Brain pericyte (primary cell): Measurements from ENCODE around the gene LRRC8A.
"Not testable (repeated sequence)": the region's sequence is repeated elsewhere in the genome, so short reads cannot be mapped to it uniquely, and the experiment has no call there.

Source experiments
- DNase-seq: peaks from one replicate; pipeline ENCODE4 v3.0.0-alpha.2; 2012; ENCODE audit warnings: low read depth, low spot score

LRRC8A gene

GRCh38 chr9:128881884-128882676, at the start of gene LRRC8A, which contains the start of gene KYAT1:
Gene LRRC8A, plus strand, starts transcription at chr9:128882133. Its CDS starts 25,032 bp downstream, at chr9:128907165.
Gene KYAT1, minus strand, starts transcription at chr9:128881950. Its CDS starts 36,545 bp downstream, at chr9:128845405.
- peak; percentile 73 for DNase-seq

- no peak for DNase-seq
These were observed 48.2 kb upstream of the LRRC8A start for GRCh38 chr9:128833696-128834095.

- no peak for DNase-seq
These were observed 46.4 kb upstream of the LRRC8A start for GRCh38 chr9:128835246-128836210.

DNA sequence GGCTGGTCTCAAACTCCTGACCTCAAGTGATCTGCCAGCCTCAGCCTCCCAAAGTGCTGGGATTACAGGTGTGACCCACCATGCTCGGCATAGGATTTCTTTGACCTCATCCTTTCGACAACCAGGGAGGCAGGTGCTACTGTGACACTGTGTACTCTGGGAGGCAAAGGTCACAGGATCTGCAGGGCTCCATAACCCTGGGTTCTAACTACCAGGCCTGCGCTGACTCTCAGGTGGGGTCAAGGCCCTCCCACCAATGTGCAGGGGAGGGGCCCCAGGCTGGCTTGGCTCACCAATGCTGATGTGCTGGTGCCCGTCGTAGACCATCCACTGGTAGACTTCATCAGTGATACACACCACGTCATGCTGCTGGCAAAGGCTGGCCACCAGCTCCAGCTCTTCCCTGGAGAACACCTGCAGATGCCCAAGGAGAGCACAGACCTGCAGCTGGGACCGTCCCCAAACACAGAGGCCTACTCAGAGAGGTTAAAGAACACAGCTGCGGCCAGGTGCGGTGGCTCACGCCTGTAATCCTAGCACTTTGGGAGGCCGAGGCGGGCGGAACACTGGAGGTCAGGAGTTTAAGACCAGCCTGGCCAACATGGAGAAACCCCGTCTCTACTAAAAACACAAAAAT, 45.3 kb upstream of the LRRC8A start:
- DNase-seq = no peak

- no peak for DNase-seq
These were observed 43.6 kb upstream of the LRRC8A start for GRCh38 chr9:128838338-128838737.

- DNase-seq = no peak
These were observed 41.4 kb upstream of the LRRC8A start for GRCh38 chr9:128840524-128840923.

GRCh38 chr9:128841694-128842492, 40.0 kb upstream of the LRRC8A start:
- DNase-seq = no peak

- not testable (repeated sequence) for DNase-seq
These were observed 38.8 kb upstream of the LRRC8A start for GRCh38 chr9:128843171-128843570.

DNA sequence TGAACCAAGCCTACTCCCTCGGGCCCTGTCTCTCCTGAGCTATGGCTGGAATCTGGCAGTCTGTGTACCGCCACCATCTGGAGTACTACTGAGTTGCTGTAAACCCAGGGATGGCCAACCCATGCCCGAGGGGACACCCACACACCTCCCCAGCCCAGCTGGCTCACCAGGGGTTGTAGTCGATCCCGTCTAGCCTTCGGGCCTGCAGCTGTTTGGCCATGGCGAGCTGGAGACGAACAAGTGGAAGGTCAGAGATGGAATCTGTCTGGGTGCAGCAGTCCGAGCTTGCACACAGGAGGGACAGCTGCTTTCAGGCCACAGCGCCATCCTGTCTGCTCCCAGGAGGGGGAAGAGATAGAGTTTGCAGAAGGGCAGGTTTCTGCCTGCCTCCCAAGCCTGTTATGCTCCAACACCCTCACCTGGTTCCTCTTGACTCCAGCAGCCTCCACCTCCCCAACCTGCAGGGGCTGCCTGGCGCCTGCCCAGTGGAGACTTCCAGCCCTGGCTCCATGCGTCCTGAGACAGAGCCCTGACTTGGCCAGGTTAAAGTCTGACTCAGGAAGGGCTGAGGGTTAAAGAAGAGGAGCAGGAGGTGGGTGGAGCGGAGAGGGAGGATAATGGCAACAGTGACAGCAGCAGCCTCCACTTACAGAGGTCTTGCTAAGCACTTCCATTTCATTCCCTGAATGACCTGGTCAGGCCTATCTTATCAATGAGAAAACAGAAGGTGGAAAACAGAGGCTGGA, 36.6 kb upstream of the LRRC8A start:
- no peak for DNase-seq

DNA sequence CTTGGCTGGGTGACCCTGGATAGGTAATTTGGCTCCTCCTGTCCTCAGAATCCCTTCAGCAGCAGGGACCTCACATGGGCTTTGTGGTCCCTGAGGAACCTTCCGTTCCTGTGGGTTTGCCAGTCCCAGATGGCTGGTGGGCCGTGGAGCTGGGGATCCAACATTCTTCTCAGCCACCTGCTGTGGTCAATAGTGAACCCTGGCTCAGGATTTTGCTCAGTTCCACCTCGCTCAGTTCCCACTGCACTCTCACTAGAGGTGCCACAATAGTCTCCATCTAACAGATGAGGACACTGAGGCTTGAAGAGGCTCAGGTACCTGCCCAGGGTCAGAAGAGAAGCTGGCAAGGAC, 35.3 kb upstream of the LRRC8A start:
- no peak for DNase-seq

DNA sequence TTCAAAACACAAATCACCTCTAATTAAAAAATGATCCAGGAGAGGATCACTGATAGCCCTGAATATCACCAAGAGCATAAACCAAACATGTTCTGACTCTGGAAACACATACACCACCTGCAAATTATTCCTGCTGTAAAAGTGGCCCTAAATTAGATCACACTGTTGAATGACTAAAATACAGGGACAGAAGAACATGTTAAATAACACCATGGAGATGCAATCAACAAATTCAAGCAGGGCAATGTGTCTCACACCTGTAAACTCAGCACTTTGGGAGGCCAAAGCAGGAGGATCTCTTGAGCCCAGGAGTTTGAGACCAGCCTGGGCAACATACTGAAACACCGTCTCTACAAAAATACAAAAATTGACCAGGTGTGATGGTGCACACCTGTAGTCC, 34.1 kb upstream of the LRRC8A start:
- no peak for DNase-seq

DNA sequence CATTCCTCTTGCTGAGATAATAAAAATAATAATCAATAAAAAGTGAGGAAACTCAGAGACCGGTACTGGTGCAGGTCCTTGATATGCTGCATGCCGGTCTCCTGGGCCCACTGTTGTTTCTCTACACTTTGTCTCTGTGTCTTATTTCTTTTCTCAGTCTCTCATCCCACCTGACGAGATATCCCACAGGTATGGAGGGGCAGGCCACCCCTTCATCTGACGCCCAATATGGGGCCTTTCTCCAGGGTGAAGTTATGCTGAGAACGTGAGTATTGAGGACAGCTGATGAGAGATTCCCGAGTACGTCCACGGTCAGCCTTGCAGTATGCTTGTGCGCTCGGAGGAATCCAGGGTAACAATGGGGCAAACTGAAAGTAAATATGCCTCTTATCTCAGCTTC, 30.9 kb upstream of the LRRC8A start:
- DNase-seq = not testable (repeated sequence)

- DNase-seq = not testable (repeated sequence)
These were observed 29.9 kb upstream of the LRRC8A start for GRCh38 chr9:128851779-128852600.

- DNase-seq = not testable (repeated sequence)
These were observed 29.3 kb upstream of the LRRC8A start for GRCh38 chr9:128852646-128853045.

GRCh38 chr9:128854454-128854853, 27.5 kb upstream of the LRRC8A start:
- DNase-seq = not testable (repeated sequence)

DNA sequence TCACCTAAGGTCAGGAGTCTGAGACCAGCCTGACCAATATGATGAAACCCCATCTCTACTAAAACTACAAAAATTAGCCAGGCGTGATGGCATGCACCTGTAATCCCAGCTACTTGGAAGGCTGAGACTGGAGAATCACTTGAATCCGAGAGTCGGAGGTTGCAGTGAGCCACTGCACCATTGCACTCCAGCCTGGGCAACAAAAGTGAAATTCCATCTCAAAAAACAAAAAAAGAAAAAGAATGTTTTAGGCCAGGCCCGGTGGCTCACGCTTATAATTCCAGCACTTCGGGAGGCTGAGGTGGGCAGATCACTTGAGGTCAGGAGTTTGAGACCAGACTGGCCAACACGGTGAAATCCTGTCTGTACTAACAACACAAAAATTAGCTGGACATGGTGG, 23.5 kb upstream of the LRRC8A start:
- DNase-seq = not testable (repeated sequence)

GRCh38 chr9:128860937-128861336, 21.0 kb upstream of the LRRC8A start:
- no peak for DNase-seq

DNA sequence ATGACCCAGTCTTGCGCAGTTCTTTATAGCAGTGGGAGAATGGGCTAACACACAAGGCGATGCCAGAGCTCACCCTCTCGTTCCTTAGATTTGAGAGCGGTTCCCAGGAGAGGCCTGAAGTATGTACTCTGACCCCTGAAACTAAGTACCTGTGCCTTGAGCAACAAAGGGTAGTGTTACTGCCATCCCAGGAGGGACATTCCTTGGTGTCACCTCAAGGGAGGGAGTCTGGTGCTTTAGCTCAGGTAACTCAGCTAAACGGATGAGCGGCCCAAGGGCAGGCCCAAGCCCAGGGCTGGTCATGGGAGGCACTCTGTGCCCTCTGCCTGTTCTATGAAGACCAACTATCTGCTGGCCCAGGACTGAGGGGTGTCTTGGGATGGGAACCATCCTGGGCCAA, 20.4 kb upstream of the LRRC8A start:
- no peak for DNase-seq

- no peak for DNase-seq
These were observed 19.5 kb upstream of the LRRC8A start for GRCh38 chr9:128862401-128862851.
